LNCAP (cell line): Measurements from ENCODE around the gene SHROOM4.

ENCODE experiments used
- TF ChIP-seq, protein P1 (sequence below): fragments of 450-650 bp; IDR thresholded peaks from 2 replicates; pipeline ENCODE4 v1.5.1; 2017; ENCODE audit warnings: mild to moderate bottlenecking

Gene SHROOM4

DNA sequence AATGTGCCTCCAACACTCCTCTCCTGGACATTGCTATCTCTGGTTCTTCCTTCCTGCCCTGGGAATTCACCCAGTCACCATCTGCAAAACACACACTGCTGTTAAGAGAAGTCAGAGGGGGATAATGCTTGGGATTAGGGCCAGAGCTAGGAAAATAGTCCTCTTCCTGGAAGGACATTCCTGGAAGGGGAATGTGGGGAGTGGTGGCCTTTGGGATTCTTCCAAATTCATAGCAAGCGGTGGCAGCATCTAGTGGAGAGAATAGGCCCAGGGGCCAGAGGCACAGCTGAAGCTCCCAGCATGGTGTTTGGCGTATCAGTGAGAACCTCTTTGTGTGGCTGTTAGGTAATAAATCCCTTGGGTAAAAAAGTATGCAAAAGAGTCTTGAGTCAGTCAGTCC is 34.3 kb downstream of the SHROOM4 start:
- TF ChIP-seq, protein P1, sequence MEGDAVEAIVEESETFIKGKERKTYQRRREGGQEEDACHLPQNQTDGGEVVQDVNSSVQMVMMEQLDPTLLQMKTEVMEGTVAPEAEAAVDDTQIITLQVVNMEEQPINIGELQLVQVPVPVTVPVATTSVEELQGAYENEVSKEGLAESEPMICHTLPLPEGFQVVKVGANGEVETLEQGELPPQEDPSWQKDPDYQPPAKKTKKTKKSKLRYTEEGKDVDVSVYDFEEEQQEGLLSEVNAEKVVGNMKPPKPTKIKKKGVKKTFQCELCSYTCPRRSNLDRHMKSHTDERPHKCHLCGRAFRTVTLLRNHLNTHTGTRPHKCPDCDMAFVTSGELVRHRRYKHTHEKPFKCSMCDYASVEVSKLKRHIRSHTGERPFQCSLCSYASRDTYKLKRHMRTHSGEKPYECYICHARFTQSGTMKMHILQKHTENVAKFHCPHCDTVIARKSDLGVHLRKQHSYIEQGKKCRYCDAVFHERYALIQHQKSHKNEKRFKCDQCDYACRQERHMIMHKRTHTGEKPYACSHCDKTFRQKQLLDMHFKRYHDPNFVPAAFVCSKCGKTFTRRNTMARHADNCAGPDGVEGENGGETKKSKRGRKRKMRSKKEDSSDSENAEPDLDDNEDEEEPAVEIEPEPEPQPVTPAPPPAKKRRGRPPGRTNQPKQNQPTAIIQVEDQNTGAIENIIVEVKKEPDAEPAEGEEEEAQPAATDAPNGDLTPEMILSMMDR, result no peak

DNA sequence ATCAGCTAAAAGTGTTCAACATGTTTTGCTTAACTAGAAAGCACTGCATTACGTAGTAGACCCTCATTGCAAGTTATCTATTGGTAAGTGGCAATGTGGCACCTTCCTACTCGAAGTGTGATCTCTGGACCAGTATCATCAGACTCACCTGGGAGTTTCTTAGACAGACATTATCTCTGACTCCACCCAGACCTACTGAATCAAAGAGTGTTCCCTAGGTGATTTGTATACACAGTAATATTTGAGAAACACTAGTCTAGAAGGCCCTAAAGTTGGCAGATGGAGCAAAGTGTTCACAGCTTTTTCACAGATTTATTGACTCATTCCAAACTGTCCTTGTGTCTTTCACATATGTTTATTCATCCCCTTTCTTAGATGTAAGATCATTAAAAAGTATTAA is 35.7 kb downstream of the SHROOM4 start:
- TF ChIP-seq, protein P1, result no peak

DNA sequence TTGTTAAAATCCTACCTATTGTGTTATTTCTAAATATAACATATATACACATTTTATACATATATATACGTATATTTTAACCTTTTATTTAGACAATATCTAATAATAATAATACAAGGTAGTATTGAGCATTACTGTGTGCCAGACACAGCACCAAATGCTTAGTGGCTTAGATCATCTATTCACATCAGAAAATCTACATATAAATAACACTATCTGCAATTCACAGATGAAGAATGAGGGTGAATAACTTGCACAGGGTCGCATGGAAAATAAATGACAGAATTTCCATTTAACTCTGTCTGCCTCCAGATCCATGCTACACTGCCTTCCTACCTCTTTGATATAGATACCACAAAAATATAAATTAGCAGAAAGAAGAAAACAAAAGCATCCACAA is 37.7 kb downstream of the SHROOM4 start:
- TF ChIP-seq, protein P1, result no peak

DNA sequence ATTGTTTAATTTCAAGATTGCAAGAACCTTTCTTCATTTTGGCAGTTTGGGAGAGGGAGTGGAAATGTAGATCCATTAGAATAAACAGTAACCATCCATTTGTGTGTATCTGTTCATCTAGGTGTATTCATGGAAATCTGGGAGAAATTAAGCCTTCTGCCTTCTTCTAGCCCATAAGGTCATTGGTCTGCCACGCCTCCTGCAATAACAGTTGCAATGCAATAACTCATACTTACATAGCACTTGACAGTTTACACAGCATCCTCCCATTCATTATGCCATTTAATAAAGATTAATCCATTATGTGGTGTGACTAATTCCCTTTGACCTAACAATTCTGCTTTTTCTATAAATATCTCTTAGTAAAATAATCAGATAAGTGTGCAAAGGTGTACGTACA is 42.6 kb downstream of the SHROOM4 start:
- TF ChIP-seq, protein P1, result no peak

DNA sequence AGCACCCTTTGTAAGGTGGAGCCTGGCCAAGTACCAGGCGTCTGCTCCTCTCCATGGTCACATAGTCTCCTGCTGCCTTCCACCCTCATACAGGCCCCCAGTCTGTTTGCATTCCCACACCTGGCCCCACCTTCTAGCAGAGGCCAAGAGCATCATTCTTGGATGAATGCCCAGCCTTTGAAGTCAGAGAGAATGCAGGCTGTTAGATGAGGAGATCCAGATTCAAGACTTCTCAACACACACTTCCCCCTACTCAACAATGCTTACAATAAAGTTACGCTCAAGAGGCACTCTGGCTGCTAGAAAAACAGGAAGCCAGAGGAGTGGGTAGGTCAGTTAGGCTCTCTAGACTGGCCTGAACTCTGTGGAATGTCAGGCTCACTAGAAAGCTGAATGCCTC is 43.3 kb downstream of the SHROOM4 start:
- TF ChIP-seq, protein P1, result no peak

DNA sequence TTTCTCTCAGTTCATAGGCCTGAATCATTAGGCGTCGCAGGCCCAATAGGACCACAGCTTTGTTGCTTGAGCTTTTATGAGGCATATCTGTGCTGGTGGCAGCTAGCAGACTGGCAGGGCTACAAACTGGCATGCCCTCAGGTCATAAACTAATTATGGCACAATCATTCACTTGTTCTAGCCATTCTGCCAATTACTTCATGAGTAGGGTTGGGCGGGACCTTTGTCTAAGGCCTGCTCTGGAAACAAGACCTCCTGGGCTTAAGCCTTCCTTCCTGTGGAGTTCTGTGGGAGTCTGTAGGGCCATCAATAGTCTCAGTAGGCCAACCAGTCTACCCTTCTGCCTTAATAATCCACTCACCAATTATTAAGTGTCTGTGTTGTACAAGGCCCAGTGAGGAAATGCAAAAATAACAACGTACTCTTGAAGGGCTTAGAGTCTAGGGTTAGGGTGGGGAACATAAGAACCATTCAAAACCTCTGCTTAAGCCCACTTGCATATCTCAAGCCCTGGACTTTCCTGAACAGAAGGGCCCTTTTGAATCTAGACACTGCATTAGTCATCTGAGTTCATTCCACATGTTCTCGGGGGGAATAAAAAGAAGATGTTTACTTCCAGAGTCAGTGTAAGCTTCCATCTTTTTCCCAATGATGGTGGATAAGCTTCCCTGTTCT is 44.5 kb downstream of the SHROOM4 start:
- TF ChIP-seq, protein P1, result no peak

DNA sequence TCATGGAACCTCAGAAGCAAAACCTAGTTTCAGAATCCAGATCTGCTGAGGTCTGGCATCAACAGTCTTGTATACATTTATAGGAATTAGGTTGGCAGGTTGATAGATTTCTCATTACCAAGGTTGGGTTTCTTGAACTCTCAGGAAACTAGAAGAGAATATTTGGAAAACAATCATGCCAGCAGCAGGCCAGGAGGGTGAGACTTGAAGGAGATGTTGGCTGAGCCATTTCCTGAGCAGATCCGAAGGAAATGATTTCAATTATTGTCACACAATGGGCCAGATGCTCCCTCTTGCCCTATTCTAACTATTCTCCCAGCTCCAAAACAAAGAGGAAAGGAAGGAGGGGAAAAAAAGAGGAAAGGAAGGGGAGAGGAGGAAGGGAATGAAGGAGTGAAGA is 45.2 kb downstream of the SHROOM4 start:
- TF ChIP-seq, protein P1, result no peak

DNA sequence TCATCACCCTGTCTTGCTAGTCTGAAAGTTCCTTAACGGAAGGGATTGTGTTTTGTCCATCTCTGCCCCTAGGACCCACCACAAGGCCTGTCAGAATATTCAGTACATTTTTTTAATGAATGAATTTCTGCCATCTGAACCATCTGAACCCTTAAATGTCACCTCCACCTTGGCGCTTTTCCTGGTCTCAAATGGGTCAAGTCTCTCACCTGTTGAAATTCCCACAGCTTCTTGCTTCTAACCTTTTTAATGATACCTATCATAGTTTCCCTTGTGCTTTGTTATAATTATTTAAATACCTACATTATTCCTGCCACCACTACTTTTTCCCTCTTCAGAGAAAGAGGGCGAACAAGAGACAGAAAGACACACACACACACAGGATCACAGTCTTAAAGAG is 48.0 kb downstream of the SHROOM4 start:
- TF ChIP-seq, protein P1, result no peak
